Cortex of kidney (tissue), 1 donor: Measurements from ENCODE around the gene FNDC5.

Source experiments
- DNase-seq: peaks from one replicate; lab custom pipeline; 2025; lab: John Stamatoyannopoulos, UW

Gene FNDC5

GRCh38 chr1:32813941-32814739 lies 56.6 kb downstream of the FNDC5 start:
- no peak for DNase-seq
